Measurements from ENCODE around the gene PPIA. TPM values are rescaled to one million over a fixed set of nuclear protein-coding genes. Genes with fewer than 3 reads are reported as not detected.

The PPIA gene
- polyA plus RNA-seq, 6 donors from 2014 or later, result 2,925 to 4,431 (median 4,097) TPM

DNA sequence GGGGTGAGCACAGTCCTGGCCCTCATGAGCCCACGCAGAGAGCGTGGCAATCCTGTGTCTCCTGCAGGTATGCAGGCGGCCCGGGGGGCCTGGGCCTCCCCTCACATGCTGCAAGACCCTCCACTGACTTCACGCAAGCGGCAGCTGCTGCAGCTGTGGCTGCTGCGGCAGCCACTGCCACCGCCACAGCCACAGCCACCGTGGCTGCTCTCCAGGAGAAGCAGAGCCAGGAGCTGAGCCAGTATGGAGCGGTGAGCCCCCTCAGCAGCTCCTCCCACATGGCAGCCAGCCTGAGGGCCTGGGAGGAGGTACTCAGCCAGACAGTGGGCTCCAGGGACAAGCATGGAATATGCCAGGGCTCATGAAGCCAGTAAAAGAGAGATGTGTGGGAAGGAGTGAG, 39.2 kb upstream of the PPIA start:
- Mint-ChIP-seq H3K27ac (peak overlapping the region in 1 of 6 donors; percentile 86), H3K9me3 (no peaks in the 10 kb centered on the region), H3K36me3 (peaks cover 0 to 7% of the 10 kb centered on the region in 2 donors), H3K27me3 (no peaks in the 10 kb centered on the region), H3K4me1 (peaks cover 27 to 35% (median 28%) of the 10 kb centered on the region in 3 donors), H3K4me3 (no peak overlapping the region)
- no peak for DNase-seq
- ATAC-seq (ENCODE audit: low read depth in 2 of 2), result no peak

DNA sequence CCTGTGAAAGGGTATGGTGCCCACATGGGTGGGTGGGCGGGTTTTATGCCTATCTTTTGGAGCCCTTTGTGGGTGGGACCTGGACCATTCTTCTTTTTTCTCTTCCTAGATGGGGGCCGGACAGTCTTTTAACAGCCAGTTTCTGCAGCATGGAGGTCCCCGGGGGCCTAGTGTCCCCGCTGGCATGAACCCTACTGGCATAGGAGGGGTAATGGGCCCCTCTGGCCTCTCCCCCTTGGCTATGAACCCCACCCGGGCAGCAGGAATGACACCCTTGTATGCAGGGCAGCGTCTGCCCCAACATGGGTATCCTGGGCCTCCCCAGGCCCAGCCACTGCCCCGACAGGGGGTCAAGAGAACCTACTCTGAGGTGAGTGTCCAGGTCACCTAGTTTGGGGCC, 38.7 kb upstream of the PPIA start:
- no peak for DNase-seq
- ATAC-seq (ENCODE audit: low read depth in 2 of 2), result no peak
- H3K4me3 Mint-ChIP-seq, result no peak overlapping the region
- peaks cover 23 to 31% (median 23%) of the 10 kb centered on the region in 3 donors for H3K4me1 Mint-ChIP-seq
- peaks cover 0 to 7% of the 10 kb centered on the region in 2 donors for H3K36me3 Mint-ChIP-seq
- H3K9me3 Mint-ChIP-seq, result no peaks in the 10 kb centered on the region
- no peaks in the 10 kb centered on the region for H3K27me3 Mint-ChIP-seq
- H3K27ac Mint-ChIP-seq, result no peak overlapping the region

DNA sequence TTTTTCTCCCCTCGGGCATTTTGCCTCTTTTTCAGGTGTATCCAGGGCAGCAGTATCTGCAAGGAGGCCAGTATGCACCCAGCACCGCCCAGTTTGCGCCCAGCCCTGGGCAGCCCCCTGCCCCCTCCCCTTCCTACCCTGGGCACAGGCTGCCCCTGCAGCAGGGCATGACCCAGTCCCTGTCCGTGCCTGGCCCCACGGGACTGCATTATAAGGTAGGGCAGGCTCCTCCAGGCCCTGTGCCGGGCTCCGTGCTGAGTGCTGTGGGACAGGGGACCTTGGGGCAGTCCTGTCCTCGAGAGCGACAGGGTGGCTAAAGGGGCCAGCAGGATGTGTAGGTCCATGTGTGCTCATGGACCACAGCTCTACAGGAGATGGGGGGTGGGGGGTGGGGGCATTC, 37.2 kb upstream of the PPIA start:
- H3K4me3 Mint-ChIP-seq, result no peak overlapping the region
- H3K4me1 Mint-ChIP-seq, result peaks cover 15 to 18% (median 16%) of the 10 kb centered on the region in 3 donors
- H3K9me3 Mint-ChIP-seq, result no peaks in the 10 kb centered on the region
- H3K27me3 Mint-ChIP-seq, result no peaks in the 10 kb centered on the region
- peak overlapping the region in 1 of 6 donors; percentile 27 for H3K27ac Mint-ChIP-seq
- ATAC-seq (ENCODE audit: low read depth in 2 of 2) (no peak), DNase-seq (no peak)
- peaks cover 4 to 12% of the 10 kb centered on the region in 2 donors for H3K36me3 Mint-ChIP-seq

DNA sequence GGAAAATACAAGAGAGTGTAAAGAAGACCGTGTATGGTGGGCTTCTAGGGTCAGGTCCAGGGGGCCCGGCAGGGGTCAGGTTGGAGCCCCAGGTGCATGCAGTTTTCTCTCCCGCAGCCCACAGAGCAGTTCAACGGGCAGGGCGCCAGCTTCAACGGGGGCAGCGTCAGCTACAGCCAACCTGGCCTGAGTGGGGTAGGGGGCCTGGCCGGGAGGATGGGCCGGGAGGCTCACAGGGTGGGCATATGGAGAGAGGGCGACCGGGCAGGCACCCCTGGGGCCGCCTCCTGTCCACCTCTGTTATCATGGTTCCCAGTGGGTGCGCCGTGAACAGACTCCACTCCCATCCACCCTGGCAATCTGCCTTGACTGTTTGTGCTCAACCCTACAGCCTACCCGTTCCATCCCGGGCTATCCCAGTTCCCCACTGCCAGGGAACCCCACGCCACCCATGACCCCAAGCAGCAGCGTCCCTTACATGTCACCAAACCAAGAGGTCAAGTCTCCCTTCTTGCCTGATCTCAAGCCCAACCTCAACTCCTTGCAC, 36.4 kb upstream of the PPIA start:
- H3K4me3 Mint-ChIP-seq, result no peak overlapping the region
- H3K9me3 Mint-ChIP-seq, result no peaks in the 10 kb centered on the region
- no peak for ATAC-seq (ENCODE audit: low read depth in 2 of 2)
- DNase-seq, result no peak
- no peaks in the 10 kb centered on the region for H3K27me3 Mint-ChIP-seq
- H3K27ac Mint-ChIP-seq, result peak overlapping the region in 4 of 6 donors; percentile 31 to 73 (median 46)
- peaks cover 4 to 12% of the 10 kb centered on the region in 2 donors for H3K36me3 Mint-ChIP-seq
- H3K4me1 Mint-ChIP-seq, result peaks cover 6 to 14% (median 7%) of the 10 kb centered on the region in 3 donors

DNA sequence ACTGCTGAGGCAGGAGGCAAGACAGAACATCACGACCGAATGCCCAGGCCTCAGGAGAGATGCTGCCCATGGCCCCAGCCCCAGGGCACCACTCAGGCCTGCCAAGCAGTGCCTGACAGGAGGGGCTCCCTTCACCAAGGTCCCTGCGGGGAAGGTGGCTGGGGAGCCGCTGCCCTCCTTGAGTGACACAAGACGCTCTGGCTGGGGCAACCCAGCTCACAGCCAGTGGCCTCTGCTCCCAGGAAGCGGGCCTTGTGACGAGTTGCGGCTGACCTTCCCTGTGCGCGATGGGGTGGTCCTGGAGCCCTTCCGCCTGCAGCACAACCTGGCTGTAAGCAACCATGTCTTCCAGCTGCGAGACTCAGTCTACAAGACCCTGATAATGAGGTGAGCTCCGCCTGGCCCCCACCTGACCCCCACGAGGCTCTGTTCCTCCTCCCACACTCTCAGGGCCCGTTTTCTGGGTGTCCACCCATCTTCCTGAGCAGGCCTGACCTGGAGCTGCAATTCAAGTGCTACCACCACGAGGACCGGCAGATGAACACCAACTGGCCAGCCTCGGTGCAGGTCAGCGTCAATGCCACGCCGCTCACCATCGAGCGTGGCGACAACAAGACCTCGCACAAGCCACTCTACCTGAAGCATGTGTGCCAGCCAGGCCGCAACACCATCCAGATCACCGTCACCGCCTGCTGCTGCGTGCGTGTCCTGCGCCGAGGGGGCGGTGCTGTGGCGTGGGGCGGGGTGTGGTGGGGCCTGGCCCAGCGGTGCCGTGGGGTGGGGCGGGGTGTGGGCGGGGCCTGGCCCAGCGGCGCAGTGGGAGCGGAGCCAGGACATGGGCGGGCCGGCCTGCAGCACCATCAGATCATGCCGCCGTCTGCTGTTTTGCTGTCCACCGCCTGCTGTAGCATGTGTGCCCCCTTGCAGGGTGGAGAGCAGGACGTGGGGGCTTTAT, 35.0 kb upstream of the PPIA start:
- Mint-ChIP-seq H3K27ac (peak overlapping the region in 1 of 6 donors; percentile 36), H3K9me3 (no peaks in the 10 kb centered on the region), H3K27me3 (no peaks in the 10 kb centered on the region), H3K4me3 (no peak overlapping the region), H3K36me3 (peaks cover 4 to 12% of the 10 kb centered on the region in 2 donors), H3K4me1 (peaks cover 0 to 3% (median 0%) of the 10 kb centered on the region in 3 donors)
- no peak for ATAC-seq (ENCODE audit: low read depth in 2 of 2)
- no peak for DNase-seq

DNA sequence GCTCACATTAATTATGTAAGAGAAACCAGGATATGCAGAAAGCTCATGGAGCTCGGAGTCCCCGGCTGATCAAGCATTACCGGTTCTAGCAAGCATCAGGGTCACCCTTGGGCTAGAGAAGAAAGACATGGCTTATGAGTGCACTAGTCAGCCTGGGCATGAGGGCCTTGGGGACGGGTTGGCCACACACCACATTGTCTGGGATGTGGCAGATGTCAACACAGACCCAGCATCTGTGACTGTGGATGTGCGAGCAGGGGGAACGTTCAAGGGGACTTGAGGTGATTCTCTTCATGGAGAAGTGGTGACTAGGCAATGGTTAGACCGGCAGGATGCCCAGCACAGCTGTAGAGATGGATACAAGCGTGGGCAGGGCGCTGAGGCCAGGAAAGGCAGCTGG, 34.2 kb upstream of the PPIA start:
- Mint-ChIP-seq H3K27me3 (no peaks in the 10 kb centered on the region), H3K4me1 (peaks cover 0 to 7% (median 0%) of the 10 kb centered on the region in 3 donors), H3K9me3 (no peaks in the 10 kb centered on the region), H3K36me3 (peaks cover 4 to 12% of the 10 kb centered on the region in 2 donors), H3K27ac (peak overlapping the region in 1 of 6 donors; percentile 71), H3K4me3 (no peak overlapping the region)
- ATAC-seq (ENCODE audit: low read depth in 2 of 2) (no peak), DNase-seq (no peak)

DNA sequence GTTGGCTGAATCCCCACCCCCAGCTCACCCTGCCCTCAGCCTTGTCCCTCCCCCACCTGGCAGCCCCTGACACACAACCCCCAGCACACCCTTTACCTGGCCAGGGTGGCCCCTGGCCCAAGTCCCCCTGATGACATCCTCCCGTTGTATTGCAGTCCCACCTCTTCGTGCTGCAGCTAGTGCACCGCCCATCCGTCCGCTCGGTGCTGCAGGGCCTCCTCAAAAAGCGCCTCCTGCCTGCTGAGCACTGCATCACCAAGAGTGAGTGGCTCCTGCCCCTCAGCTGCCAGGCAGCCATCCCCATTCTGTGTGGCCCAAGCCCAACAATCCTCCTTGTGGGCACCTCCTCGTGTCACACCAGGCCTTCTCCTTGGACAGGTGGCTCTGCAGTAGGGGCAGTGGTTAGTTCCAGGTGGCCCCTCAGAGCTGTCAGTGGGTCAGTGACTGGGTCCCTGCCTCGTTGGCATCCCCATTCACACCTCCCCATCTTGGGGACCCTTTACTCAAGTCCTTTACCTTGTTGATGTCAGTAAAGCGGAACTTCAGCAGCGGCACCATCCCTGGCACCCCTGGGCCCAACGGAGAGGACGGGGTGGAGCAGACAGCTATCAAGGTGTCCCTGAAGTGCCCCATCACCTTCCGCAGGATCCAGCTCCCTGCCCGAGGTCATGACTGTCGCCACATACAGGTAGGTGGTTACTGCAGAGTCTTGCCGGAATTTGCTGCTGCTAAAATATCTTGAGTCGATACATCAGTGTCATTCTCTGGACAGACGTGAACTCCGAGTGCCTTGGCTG, 33.6 kb upstream of the PPIA start:
- no peaks in the 10 kb centered on the region for H3K27me3 Mint-ChIP-seq
- no peak for DNase-seq
- no peak for ATAC-seq (ENCODE audit: low read depth in 2 of 2)
- peak overlapping the region in 2 of 6 donors; percentile 71 to 90 for H3K27ac Mint-ChIP-seq
- H3K4me3 Mint-ChIP-seq, result peak overlapping the region in 1 of 8 donors; percentile 42
- H3K9me3 Mint-ChIP-seq, result no peaks in the 10 kb centered on the region
- peaks cover 4 to 12% of the 10 kb centered on the region in 2 donors for H3K36me3 Mint-ChIP-seq
- H3K4me1 Mint-ChIP-seq, result peaks cover 3 to 12% (median 6%) of the 10 kb centered on the region in 3 donors

DNA sequence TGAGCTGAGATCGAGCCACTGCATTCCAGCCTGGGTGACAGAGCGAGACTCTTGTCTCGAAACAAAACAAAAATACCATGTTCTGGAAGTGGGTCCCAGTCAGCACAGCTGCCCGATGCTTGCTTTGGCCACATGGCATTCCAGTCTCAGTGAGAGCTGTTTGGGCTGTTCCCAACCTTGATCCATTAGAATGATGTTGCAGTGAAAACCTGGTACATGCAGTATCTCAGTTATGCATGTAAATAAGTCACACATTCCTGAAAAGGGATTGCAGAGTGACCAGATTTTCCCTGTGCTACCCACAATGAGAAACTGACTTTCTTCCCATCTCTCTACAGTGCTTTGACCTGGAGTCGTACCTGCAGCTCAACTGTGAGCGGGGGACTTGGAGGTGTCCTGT, 32.4 kb upstream of the PPIA start:
- peaks cover 4 to 12% of the 10 kb centered on the region in 2 donors for H3K36me3 Mint-ChIP-seq
- no peak for ATAC-seq (ENCODE audit: low read depth in 2 of 2)
- no peaks in the 10 kb centered on the region for H3K27me3 Mint-ChIP-seq
- H3K9me3 Mint-ChIP-seq, result no peaks in the 10 kb centered on the region
- no peak overlapping the region for H3K4me3 Mint-ChIP-seq
- H3K4me1 Mint-ChIP-seq, result peaks cover 14 to 24% (median 18%) of the 10 kb centered on the region in 3 donors
- peak overlapping the region in 3 of 6 donors; percentile 57 to 63 (median 58) for H3K27ac Mint-ChIP-seq
- no peak for DNase-seq

DNA sequence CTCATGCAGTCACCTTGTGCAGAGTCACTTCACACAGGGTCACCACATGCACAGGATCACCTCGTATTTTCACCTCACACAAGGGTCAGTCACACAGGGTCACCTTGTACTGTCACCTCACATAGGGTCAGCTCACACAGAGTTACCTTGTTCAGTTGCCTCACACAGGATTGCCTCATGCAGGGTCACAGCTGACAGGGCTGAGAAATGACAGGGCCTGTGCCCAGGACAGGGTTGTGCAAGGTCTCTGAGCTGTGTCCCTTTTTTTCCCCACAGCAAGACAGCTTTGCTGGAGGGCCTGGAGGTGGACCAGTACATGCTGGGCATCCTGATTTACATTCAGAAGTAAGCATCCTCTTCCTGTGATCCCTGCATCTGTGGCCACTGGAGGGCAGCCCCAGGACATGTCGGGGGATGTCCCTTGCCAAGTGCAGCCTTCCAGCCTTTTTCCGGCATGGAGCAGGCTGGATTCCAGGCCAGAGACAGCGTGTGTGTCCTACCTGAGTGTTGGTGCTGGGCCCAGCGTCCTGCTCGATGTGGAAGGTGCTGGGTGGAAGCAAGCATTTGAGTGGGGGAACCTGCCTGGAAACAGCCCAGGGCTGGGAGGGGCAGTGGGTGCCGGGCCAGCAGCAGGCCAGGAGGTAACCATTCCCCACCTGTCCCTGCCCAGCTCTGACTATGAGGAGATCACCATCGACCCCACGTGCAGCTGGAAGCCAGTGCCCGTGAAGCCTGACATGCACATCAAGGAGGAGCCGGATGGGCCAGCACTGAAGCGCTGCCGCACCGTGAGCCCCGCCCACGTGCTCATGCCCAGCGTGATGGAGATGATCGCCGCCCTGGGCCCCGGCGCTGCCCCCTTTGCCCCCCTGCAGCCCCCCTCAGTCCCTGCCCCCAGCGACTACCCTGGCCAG, 31.6 kb upstream of the PPIA start:
- peaks cover 23 to 32% (median 26%) of the 10 kb centered on the region in 3 donors for H3K4me1 Mint-ChIP-seq
- H3K36me3 Mint-ChIP-seq, result peaks cover 4 to 12% of the 10 kb centered on the region in 2 donors
- peak overlapping the region in 3 of 6 donors; percentile 57 to 63 (median 58) for H3K27ac Mint-ChIP-seq

DNA sequence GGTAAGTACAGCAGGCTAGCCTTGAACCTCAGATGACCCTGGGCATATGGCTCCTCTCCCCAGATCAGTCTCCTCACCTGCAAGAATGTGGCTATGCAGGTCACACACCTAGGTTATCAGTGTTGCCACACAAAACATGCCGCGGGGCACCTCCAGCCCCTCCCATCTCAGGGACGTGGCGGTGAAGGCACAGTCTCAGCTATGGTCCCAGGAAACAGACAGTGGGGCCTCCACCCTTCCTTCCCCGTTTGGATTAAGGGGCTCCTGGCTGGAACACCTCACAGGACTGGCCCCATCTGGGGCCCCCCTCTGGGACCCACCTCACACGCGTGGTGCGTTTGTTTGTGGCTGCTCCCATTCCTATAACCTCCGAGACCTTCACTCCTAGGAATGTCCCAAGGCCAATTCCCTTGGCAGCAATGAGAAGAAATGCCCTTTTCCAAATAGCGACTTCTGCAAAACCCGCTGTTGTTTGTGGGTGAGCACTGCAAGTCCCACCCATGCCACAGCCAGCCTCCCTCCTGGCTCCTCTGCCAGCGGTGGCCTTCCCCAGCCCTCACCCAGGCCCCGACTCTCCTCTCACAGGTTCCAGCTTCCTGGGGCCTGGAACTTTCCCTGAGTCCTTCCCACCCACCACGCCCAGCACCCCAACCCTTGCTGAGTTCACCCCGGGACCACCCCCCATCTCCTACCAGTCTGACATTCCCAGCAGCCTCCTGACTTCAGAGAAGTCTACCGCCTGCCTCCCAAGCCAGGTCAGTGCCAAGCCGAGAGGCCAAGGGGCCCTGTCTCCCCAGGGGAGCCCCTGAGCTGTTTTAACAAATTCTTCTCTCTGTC, 30.7 kb upstream of the PPIA start:
- ATAC-seq (ENCODE audit: low read depth in 2 of 2), result no peak
- Mint-ChIP-seq H3K4me3 (no peak overlapping the region), H3K36me3 (peaks cover 4 to 12% of the 10 kb centered on the region in 2 donors)

More for the DNA sequence above, 31.6 kb upstream of the PPIA start:
- ATAC-seq (ENCODE audit: low read depth in 2 of 2), result no peak
- Mint-ChIP-seq H3K9me3 (no peaks in the 10 kb centered on the region), H3K27me3 (no peaks in the 10 kb centered on the region), H3K4me3 (no peak overlapping the region)
- no peak for DNase-seq

DNA sequence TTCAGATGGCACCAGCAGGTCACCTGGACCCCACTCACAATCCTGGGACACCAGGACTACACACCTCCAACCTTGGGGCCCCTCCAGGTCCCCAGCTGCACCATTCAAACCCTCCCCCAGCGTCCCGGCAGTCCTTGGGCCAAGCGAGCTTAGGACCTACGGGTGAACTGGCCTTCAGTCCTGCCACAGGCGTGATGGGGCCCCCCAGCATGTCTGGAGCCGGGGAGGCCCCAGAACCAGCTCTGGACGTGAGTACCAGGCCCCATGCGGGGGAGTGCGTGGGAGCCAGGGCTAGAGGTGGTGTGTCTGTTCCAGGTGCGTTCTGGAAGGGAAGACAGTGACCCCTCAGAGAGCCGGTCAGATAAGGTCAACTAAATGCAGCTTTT, 30.1 kb upstream of the PPIA start:
- Mint-ChIP-seq H3K27ac (peak overlapping the region in 5 of 6 donors; percentile 49 to 95 (median 63)), H3K27me3 (no peaks in the 10 kb centered on the region), H3K4me3 (no peak overlapping the region), H3K36me3 (peaks cover 4 to 12% of the 10 kb centered on the region in 2 donors), H3K9me3 (no peaks in the 10 kb centered on the region), H3K4me1 (peaks cover 37 to 41% (median 40%) of the 10 kb centered on the region in 3 donors)
- ATAC-seq (ENCODE audit: low read depth in 2 of 2) (no peak), DNase-seq (no peak)

More for the DNA sequence above, 30.7 kb upstream of the PPIA start:
- peak overlapping the region in 3 of 6 donors; percentile 57 to 95 (median 63) for H3K27ac Mint-ChIP-seq
- no peaks in the 10 kb centered on the region for H3K27me3 Mint-ChIP-seq
- no peaks in the 10 kb centered on the region for H3K9me3 Mint-ChIP-seq
- H3K4me1 Mint-ChIP-seq, result peaks cover 30 to 36% (median 35%) of the 10 kb centered on the region in 3 donors
- no peak for DNase-seq

Measured in naive B cell (primary cell).